ENCODE results near the gene TMEM40. TPM values are rescaled to one million over a fixed set of nuclear protein-coding genes. Genes with fewer than 3 reads are reported as not detected.
"Not testable (repeated sequence)": the region's sequence is repeated elsewhere in the genome, so short reads cannot be mapped to it uniquely, and the experiment has no call there.

Gene TMEM40
- total RNA-seq, 1 donor: 0.27 TPM

- no peak for DNase-seq (ENCODE audit: low read depth in 2 of 3, low spot score in 2 of 3)
These were observed 6.2 kb downstream of the TMEM40 start for GRCh38 chr3:12752809-12753208.

- no peak for DNase-seq (ENCODE audit: low read depth in 2 of 3, low spot score in 2 of 3)
These were observed 7.0 kb downstream of the TMEM40 start for GRCh38 chr3:12752102-12752501.

GRCh38 chr3:12751571-12751970 is 7.5 kb downstream of the TMEM40 start:
- DNase-seq (ENCODE audit: low read depth in 2 of 3, low spot score in 2 of 3): no peak

- no peak for DNase-seq (ENCODE audit: low read depth in 2 of 3, low spot score in 2 of 3)
These were observed 8.4 kb downstream of the TMEM40 start for GRCh38 chr3:12750658-12751071.

GRCh38 chr3:12750223-12750622 is 8.8 kb downstream of the TMEM40 start:
- peak in 1 of 3 donors; percentile 29 for DNase-seq (ENCODE audit: low read depth in 2 of 3, low spot score in 2 of 3)

- DNase-seq (ENCODE audit: low read depth in 2 of 3, low spot score in 2 of 3): no peak
These were observed 10.6 kb downstream of the TMEM40 start for GRCh38 chr3:12748477-12748876.

GRCh38 chr3:12746419-12746818 is 12.6 kb downstream of the TMEM40 start:
- no peak for DNase-seq (ENCODE audit: low read depth in 2 of 3, low spot score in 2 of 3)

- DNase-seq (ENCODE audit: low read depth in 2 of 3, low spot score in 2 of 3): no peak
These were observed 14.7 kb downstream of the TMEM40 start for GRCh38 chr3:12744326-12744725.

- no peak for DNase-seq (ENCODE audit: low read depth in 2 of 3, low spot score in 2 of 3)
These were observed 15.5 kb downstream of the TMEM40 start for GRCh38 chr3:12743583-12743982.

GRCh38 chr3:12742330-12743107 is 16.5 kb downstream of the TMEM40 start:
- no peak for DNase-seq (ENCODE audit: low read depth in 2 of 3, low spot score in 2 of 3)

GRCh38 chr3:12741209-12741608 is 17.9 kb downstream of the TMEM40 start:
- DNase-seq (ENCODE audit: low read depth in 2 of 3, low spot score in 2 of 3): no peak

- no peak for DNase-seq (ENCODE audit: low read depth in 2 of 3, low spot score in 2 of 3)
These were observed 21.2 kb downstream of the TMEM40 start for GRCh38 chr3:12737833-12738232.

- no peak for DNase-seq (ENCODE audit: low read depth in 2 of 3, low spot score in 2 of 3)
These were observed 21.7 kb downstream of the TMEM40 start for GRCh38 chr3:12737319-12737718.

- no peak for DNase-seq (ENCODE audit: low read depth in 2 of 3, low spot score in 2 of 3)
These were observed 24.1 kb downstream of the TMEM40 start for GRCh38 chr3:12734960-12735359.

- DNase-seq (ENCODE audit: low read depth in 2 of 3, low spot score in 2 of 3): no peak
These were observed 25.5 kb downstream of the TMEM40 start for GRCh38 chr3:12733566-12733965.

GRCh38 chr3:12730506-12731242 is 28.4 kb downstream of the TMEM40 start:
- no peak for DNase-seq (ENCODE audit: low read depth in 2 of 3, low spot score in 2 of 3)

- DNase-seq (ENCODE audit: low read depth in 2 of 3, low spot score in 2 of 3): no peak
These were observed 29.9 kb downstream of the TMEM40 start for GRCh38 chr3:12729051-12729651.

- DNase-seq (ENCODE audit: low read depth in 2 of 3, low spot score in 2 of 3): no peak
These were observed 31.1 kb downstream of the TMEM40 start for GRCh38 chr3:12727937-12728336.

GRCh38 chr3:12727481-12727880 is 31.6 kb downstream of the TMEM40 start:
- DNase-seq (ENCODE audit: low read depth in 2 of 3, low spot score in 2 of 3): no peak

- no peak for DNase-seq (ENCODE audit: low read depth in 2 of 3, low spot score in 2 of 3)
These were observed 33.6 kb downstream of the TMEM40 start for GRCh38 chr3:12725436-12725835.

GRCh38 chr3:12724794-12725193 is 34.3 kb downstream of the TMEM40 start:
- no peak for DNase-seq (ENCODE audit: low read depth in 2 of 3, low spot score in 2 of 3)

- not testable (repeated sequence) for DNase-seq (ENCODE audit: low read depth in 2 of 3, low spot score in 2 of 3)
These were observed 35.7 kb downstream of the TMEM40 start for GRCh38 chr3:12723362-12723761.

All from hematopoietic multipotent progenitor cell (in vitro differentiated cells).